Adrenal gland (tissue), 12 donors: ENCODE results near the gene PRKAR2A. TPM values are rescaled to one million over a fixed set of nuclear protein-coding genes. Genes with fewer than 3 reads are reported as not detected.
"Not testable (repeated sequence)": the region's sequence is repeated elsewhere in the genome, so short reads cannot be mapped to it uniquely, and the experiment has no call there.

ENCODE experiments used
- DNase-seq, 7 donors: peaks; one replicate each; pipeline ENCODE4 v3.0.0-alpha.2; 2019 to 2020
- H3K27ac ChIP-seq, 5 donors: fragments of 200-600 bp; sonication (generic) in 4 of 5; 1 replicate in 3 of 5; 2 replicates in 2 of 5; pipeline versions ENCODE4 v1.5.1 to v1.8.0; 2016 to 2020; ENCODE audit warnings: mild to moderate bottlenecking in 1 of 5
- H3K27me3 ChIP-seq: fragments of 200-600 bp; 2 replicates; pipeline ENCODE4 v1.8.0; 2021
- H3K36me3 ChIP-seq, 2 donors: fragments of 200-600 bp; replicated peaks in 1 of 2; 1 replicate in 1 of 2; 2 replicates in 1 of 2; pipeline versions ENCODE4 v1.5.1 to v1.8.0; 2018 to 2022
- H3K4me1 ChIP-seq, 2 donors: fragments of 200-600 bp; replicated peaks in 1 of 2; 1 replicate in 1 of 2; 2 replicates in 1 of 2; pipeline versions ENCODE4 v1.5.1 to v1.8.0; 2018 to 2021
- H3K4me3 ChIP-seq, 4 donors: fragments of 200-600 bp; sonication (generic) in 3 of 4; one replicate each; pipeline ENCODE4 v1.5.1; 2016 to 2018
- H3K9me3 ChIP-seq, 3 donors: fragments of 200-600 bp; sonication (generic) in 1 of 3; replicated peaks in 1 of 3; 1 replicate in 2 of 3; 2 replicates in 1 of 3; pipeline versions ENCODE4 v1.5.1 to v1.8.0; 2016 to 2021
- CTCF ChIP-seq, 6 experiments: fragments of 450-650 bp in 4 of 6; fragments of 200-600 bp in 2 of 6; sonication (generic) in 1 of 6; IDR thresholded peaks; 1 replicate in 5 of 6; 2 replicates in 1 of 6; pipeline versions ENCODE4 v1.5.1 to v1.8.0; 2016 to 2021; ENCODE audit warnings: antibody characterized with exemption in 6 of 6, mild to moderate bottlenecking in 2 of 6, moderate library complexity in 1 of 6
- POLR2A ChIP-seq, 2 donors: fragments of 450-650 bp; IDR thresholded peaks; one replicate each; pipeline ENCODE4 v1.6.1; 2017; ENCODE audit warnings: antibody characterized with exemption in 2 of 2, mild to moderate bottlenecking in 2 of 2, moderate library complexity in 1 of 2
- WGBS, 4 donors: extraction: QIAGEN DNeasy Blood & Tissue Kit in 2 of 4; methylation state at CpG; one replicate each; pipeline versions ENCODE4 v1.1.5 to v1.1.7; 2013 to 2017; 5-methylcytosine and 5-hydroxymethylcytosine counted together
- intact Hi-C, 2 donors: fragments of 100-400 bp; cut with DNase I; formaldehyde crosslinking; loops; one replicate each; pipeline versions ENCODE4 v1.14.1 to v1.15.0; 2022 to 2023
- polyA plus RNA-seq, 3 donors: library from polyadenylated mRNA; stranded (reverse); fragments of 200-250 nt in 2 of 3; fragments of 350-450 nt in 1 of 3; fragmentation: Illumina TruSeq in 1 of 3; extraction: RNeasy Lipid Tissue Mini Kit (QIAGEN cat#74804) in 1 of 3; gene quantifications; one replicate each; pipeline ENCODE4 v1.2.3, GENCODE V29; 2013 to 2014
- total RNA-seq, 9 donors: library from RNA; depleted of rRNA in 4 of 9; stranded (reverse); fragments of >200 nt in 4 of 9; fragments of 120-200 nt in 1 of 9; fragmentation: NEBNext Ultra II Directional in 1 of 9; extraction: Animal tissue kit (Norgen Biotek cat#: 25700) in 1 of 9; gene quantifications; one replicate each; pipeline versions ENCODE4 v1.1.0 to v1.2.4, GENCODE V29; 2013 to 2023
- donor health status: healthy with polysubstance abuse.
- donor health status: Bipolar disorder and iron deficiency.
- donor health status: DM: yes; HTN: yes; CAD: no.
- donor health status: DM: no; HTN: no; CAD: no.
- donor health status: DM: no; HTN: no; CAD: no.
- donor health status: DM: yes; HTN: yes; CAD: no.

PRKAR2A gene
- total and polyA plus RNA-seq, 12 donors: 8.4 to 177 (median 48.7) TPM

- intact Hi-C loops, H3K9me3 ChIP-seq, DNase-seq, H3K4me3 ChIP-seq, H3K27ac ChIP-seq, H3K36me3 ChIP-seq, H3K27me3 ChIP-seq: not testable (repeated sequence)
- WGBS, 4 donors: 95% methylated on average over 19 to 28 of the region's 53 CpGs; no CpG with 5 or more reads in 2 of the 4 donors
- H3K4me1 ChIP-seq: peaks cover 0 to 25% of the 10 kb centered on the region in 2 donors
Observed at GRCh38 chr3:48733752-48734518, 113.7 kb downstream of the PRKAR2A start.

DNA sequence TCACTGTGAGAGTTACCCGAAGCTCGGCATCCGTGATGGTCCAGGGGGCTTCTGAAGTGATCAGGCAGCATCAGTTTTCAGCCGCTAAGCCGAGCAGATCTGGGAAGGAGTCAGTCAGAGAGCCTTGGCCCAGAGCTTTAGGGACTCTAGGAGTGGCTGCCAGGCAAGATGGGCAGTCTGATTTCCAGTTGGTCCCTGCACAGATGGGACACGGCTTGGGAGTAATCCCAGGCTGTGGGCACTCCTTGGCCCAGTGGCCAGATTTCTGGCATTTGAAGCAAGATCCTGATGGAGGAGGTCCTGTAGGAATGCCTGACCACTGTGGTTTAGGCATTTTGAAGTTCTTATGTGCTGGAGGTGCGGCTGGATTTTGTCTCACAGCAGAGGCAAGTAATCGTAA lies 120.2 kb downstream of the PRKAR2A start:
- H3K4me1 ChIP-seq: no peaks in the 10 kb centered on the region
- H3K9me3 ChIP-seq: no peaks in the 10 kb centered on the region
- no peak for TF ChIP-seq POLR2A (IDR thresholded peaks at IDR 0.05)
- no peak for TF ChIP-seq CTCF (IDR thresholded peaks at IDR 0.05)
- intact Hi-C loops: no loop called here
- H3K27ac ChIP-seq: no peak overlapping the region
- H3K4me3 ChIP-seq: no peak overlapping the region
- H3K36me3 ChIP-seq: no peaks in the 10 kb centered on the region
- H3K27me3 ChIP-seq: no peaks in the 10 kb centered on the region
- 93 to 96% (median 93%) methylated on average over 3 to 8 of the region's 8 CpGs for WGBS, 4 donors
- DNase-seq: no peak

- H3K27ac ChIP-seq, DNase-seq, H3K36me3 ChIP-seq, H3K4me1 ChIP-seq, H3K4me3 ChIP-seq, H3K27me3 ChIP-seq, intact Hi-C loops, H3K9me3 ChIP-seq: not testable (repeated sequence)
- WGBS, 4 donors: 87 to 92% (median 90%) methylated on average over 8 of the region's 8 CpGs
Observed at GRCh38 chr3:48725185-48725855, 122.4 kb downstream of the PRKAR2A start.

DNA sequence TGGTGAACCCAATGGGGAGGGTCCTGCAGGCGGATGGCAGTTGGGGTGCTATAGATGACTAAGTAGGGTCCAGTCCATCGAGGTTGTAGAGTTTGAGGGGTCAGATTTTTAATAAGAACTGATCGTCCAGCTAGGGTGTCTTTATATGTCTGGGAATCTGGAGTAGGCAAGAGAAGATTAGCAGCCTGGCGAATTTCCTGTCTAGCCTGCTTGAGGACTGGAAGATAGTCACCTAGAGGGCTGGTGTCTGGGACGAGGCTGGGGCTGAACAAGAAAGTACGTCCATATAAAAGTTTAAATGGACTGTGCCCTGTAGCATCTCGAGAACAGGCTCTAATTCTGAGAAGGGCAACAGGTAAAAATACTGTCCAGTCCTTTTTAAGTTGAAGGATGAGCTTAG lies 123.9 kb downstream of the PRKAR2A start:
- 82 to 89% (median 85%) methylated on average over 7 of the region's 7 CpGs for WGBS, 4 donors
- intact Hi-C loops: no loop called here
- no peaks in the 10 kb centered on the region for H3K36me3 ChIP-seq
- no peak for DNase-seq
- H3K4me1 ChIP-seq: no peaks in the 10 kb centered on the region
- no peak overlapping the region for H3K27ac ChIP-seq
- H3K4me3 ChIP-seq: no peak overlapping the region
- H3K27me3 ChIP-seq: no peaks in the 10 kb centered on the region
- no peak for TF ChIP-seq CTCF (IDR thresholded peaks at IDR 0.05)
- TF ChIP-seq POLR2A (IDR thresholded peaks at IDR 0.05): no peak
- H3K9me3 ChIP-seq: no peaks in the 10 kb centered on the region

- H3K4me3 ChIP-seq, H3K9me3 ChIP-seq, intact Hi-C loops, DNase-seq, H3K27me3 ChIP-seq, H3K36me3 ChIP-seq, H3K4me1 ChIP-seq, H3K27ac ChIP-seq: not testable (repeated sequence)
- WGBS, 4 donors: 66 to 89% (median 73%) methylated on average over 3 of the region's 3 CpGs
Observed at GRCh38 chr3:48723293-48723692, 124.4 kb downstream of the PRKAR2A start.
